GM23338 (cell line): Measurements from ENCODE around the gene PVALEF. TPM values are rescaled to one million over a fixed set of nuclear protein-coding genes. Genes with fewer than 3 reads are reported as not detected.

Experiments used
- ATAC-seq: fragments of 200-7000 bp; cut with Tn5 transposase; 3 replicates; pipeline ENCODE4 v1.9.1; 2020
- DNase-seq: peaks from one replicate; pipeline ENCODE4 v3.0.0-alpha.2; 2015; ENCODE audit warnings: low spot score
- H2AFZ ChIP-seq: fragments of 200-600 bp; sonication (generic); 2 replicates; pipeline ENCODE4 v1.8.0; 2016; ENCODE audit warnings: antibody characterized with exemption, mild to moderate bottlenecking, moderate library complexity
- H3F3A ChIP-seq: fragments of 200-600 bp; sonication (generic); replicated peaks from 2 replicates; pipeline ENCODE4 v1.8.0; 2017; ENCODE audit warnings: antibody characterized with exemption, mixed run types, low read depth
- H3K27ac ChIP-seq: fragments of 200-600 bp; sonication (generic); 2 replicates; pipeline ENCODE4 v1.6.1; 2016; ENCODE audit warnings: low read depth
- H3K27me3 ChIP-seq: fragments of 200-600 bp; sonication (generic); 2 replicates; pipeline ENCODE4 v1.8.0; 2016; ENCODE audit warnings: mild to moderate bottlenecking, mixed run types, moderate library complexity; ENCODE audit not compliant: insufficient read depth
- H3K36me3 ChIP-seq: fragments of 200-600 bp; sonication (generic); 2 replicates; pipeline ENCODE4 v1.8.0; 2016; ENCODE audit warnings: mild to moderate bottlenecking; ENCODE audit not compliant: insufficient read depth
- H3K4me1 ChIP-seq: fragments of 200-600 bp; sonication (generic); 2 replicates; pipeline ENCODE4 v1.8.0; 2016; ENCODE audit warnings: mild to moderate bottlenecking, moderate library complexity; ENCODE audit not compliant: insufficient read depth
- H3K4me2 ChIP-seq: fragments of 200-600 bp; sonication (generic); 2 replicates; pipeline ENCODE4 v1.7.1; 2017; ENCODE audit warnings: mixed run types
- H3K4me3 ChIP-seq: fragments of 200-600 bp; sonication (generic); 2 replicates; pipeline ENCODE4 v1.6.1; 2016; ENCODE audit warnings: mixed run types
- H3K79me2 ChIP-seq: fragments of 200-600 bp; sonication (generic); replicated peaks from 2 replicates; pipeline ENCODE4 v1.8.0; 2017; ENCODE audit warnings: mild to moderate bottlenecking; ENCODE audit not compliant: insufficient read depth
- H3K9me2 ChIP-seq: fragments of 200-600 bp; sonication (generic); 2 replicates; pipeline ENCODE4 v1.8.0; 2017; ENCODE audit not compliant: insufficient read depth
- H4K20me1 ChIP-seq: fragments of 200-600 bp; sonication (generic); replicated peaks from 2 replicates; pipeline ENCODE4 v1.8.0; 2017; ENCODE audit warnings: mild to moderate bottlenecking; ENCODE audit not compliant: insufficient read depth
- H3K27ac Mint-ChIP-seq: 2 replicates; pipeline ENCODE4 v1.8.0; 2020; ENCODE audit warnings: inconsistent platforms, mild to moderate bottlenecking, moderate library complexity, mixed read lengths
- H3K27me3 Mint-ChIP-seq: 3 replicates; pipeline ENCODE4 v1.8.0; 2022; ENCODE audit warnings: low read depth, mild to moderate bottlenecking, moderate library complexity, mixed read lengths, inconsistent platforms; ENCODE audit not compliant: insufficient read depth, poor library complexity
- H3K36me3 Mint-ChIP-seq: 3 replicates; pipeline ENCODE4 v1.8.0; 2021; ENCODE audit warnings: low read depth, mild to moderate bottlenecking, inconsistent platforms, moderate library complexity, mixed read lengths
- H3K4me1 Mint-ChIP-seq: 3 replicates; pipeline ENCODE4 v1.8.0; 2020; ENCODE audit warnings: mild to moderate bottlenecking, inconsistent platforms, mixed read lengths
- H3K4me3 Mint-ChIP-seq: 3 replicates; pipeline ENCODE4 v1.8.0; 2021; ENCODE audit warnings: moderate library complexity, mild to moderate bottlenecking, inconsistent platforms, mixed read lengths
- H3K9me3 Mint-ChIP-seq: 3 replicates; pipeline ENCODE4 v1.8.0; 2020; ENCODE audit warnings: moderate library complexity, mild to moderate bottlenecking, inconsistent platforms, mixed read lengths
- CREB1 ChIP-seq: fragments of 250-450 bp; sonication (Bioruptor Pico); IDR thresholded peaks from 2 replicates; pipeline ENCODE4 v1.5.0; 2020; ENCODE audit warnings: low read depth, mild to moderate bottlenecking, moderate library complexity
- EZH2phosphoT487 ChIP-seq: fragments of 200-600 bp; sonication (generic); IDR thresholded peaks from one replicate; pipeline ENCODE4 v1.8.1; 2018; ENCODE audit warnings: antibody characterized with exemption; ENCODE audit not compliant: unreplicated experiment
- POLR2AphosphoS5 ChIP-seq: IDR thresholded peaks from 2 replicates; pipeline ENCODE4 v1.6.1; 2016; ENCODE audit warnings: antibody characterized with exemption, low read depth
- STAT1 ChIP-seq: IDR thresholded peaks from one replicate; pipeline ENCODE4 v1.6.1; 2016; ENCODE audit warnings: antibody characterized with exemption; ENCODE audit not compliant: unreplicated experiment
- ZNF114 ChIP-seq: fragments of 250-450 bp; sonication (Bioruptor Pico); IDR thresholded peaks from 2 replicates; pipeline ENCODE4 v1.5.0; 2020; ENCODE audit warnings: mild to moderate bottlenecking, moderate library complexity
- ZNF331 ChIP-seq: fragments of 250-450 bp; sonication (Bioruptor Pico); IDR thresholded peaks from 2 replicates; pipeline ENCODE4 v1.5.0; 2020; ENCODE audit warnings: low read depth, mild to moderate bottlenecking, moderate library complexity
- polyA plus RNA-seq: library from polyadenylated mRNA; unstranded; fragments of >200 nt; fragmentation: Nextera tagmentation; extraction: Ambion mirVana; gene quantifications from 2 replicates; pipeline ENCODE4 v1.2.1, GENCODE V29; 2016
- total RNA-seq: library from RNA; depleted of rRNA; stranded (reverse); fragments of >200 nt; shearing (Covaris generic); gene quantifications from 2 replicates; pipeline ENCODE4 v1.2.3, GENCODE V29; 2014
- TF ChIP-seq, protein P1 (sequence below): fragments of 250-450 bp; sonication (Bioruptor Pico); IDR thresholded peaks from 2 replicates; pipeline ENCODE4 v1.5.0; 2020; ENCODE audit warnings: mild to moderate bottlenecking, moderate library complexity
- TF ChIP-seq, protein P2 (sequence below): IDR thresholded peaks from one replicate; pipeline ENCODE4 v1.6.1; 2018; ENCODE audit warnings: antibody characterized with exemption; ENCODE audit not compliant: unreplicated experiment

Gene PVALEF
- total and polyA plus RNA-seq, 2 experiments from 2014 or later, result not detected

DNA sequence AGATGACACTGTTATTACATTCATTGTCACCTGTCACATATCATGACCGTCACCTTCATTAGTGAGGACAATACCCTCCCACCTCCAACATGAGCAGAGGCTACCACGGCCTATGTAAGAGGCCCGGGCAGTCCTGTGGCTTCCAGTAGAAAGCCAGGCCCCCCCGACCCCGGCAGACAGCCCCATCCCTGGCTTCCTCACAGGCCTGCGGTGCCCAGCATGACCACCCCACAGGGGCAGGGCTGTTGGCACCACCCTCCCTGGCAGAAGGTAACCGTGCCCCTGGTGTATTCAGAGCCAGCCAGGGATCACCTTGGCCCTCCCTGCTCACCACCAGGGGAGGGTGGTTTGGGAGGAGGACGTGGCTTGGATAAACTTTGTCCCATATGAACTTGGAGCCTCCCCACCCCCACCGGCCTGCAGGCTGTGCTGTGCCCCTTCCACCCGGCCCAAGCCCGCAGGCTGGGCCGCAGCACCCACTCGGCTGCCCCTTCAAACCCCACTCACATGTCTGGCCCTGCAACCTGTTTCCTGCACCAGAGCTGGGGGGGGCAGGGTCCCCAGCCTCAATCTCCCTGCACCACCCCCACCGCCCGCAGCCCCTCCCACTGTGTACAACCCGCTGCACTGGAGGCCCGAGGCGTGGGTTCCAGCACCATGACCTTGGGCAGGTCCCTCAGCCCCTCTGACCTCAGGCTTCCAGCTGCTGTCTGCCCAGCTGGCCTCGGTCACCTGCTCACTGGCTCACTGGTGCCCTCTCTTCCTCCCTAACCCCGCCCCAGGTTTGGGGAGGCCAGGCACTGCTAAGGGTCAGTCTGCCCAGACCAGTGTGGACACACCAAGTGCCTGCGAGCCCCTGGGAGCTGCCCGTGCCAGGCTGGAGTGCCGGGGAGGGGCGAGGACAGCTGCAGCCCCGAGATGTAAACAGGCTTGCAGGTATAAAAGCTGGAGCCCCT lies 13.1 kb downstream of the PVALEF start (continued):
- TF ChIP-seq, protein P1, sequence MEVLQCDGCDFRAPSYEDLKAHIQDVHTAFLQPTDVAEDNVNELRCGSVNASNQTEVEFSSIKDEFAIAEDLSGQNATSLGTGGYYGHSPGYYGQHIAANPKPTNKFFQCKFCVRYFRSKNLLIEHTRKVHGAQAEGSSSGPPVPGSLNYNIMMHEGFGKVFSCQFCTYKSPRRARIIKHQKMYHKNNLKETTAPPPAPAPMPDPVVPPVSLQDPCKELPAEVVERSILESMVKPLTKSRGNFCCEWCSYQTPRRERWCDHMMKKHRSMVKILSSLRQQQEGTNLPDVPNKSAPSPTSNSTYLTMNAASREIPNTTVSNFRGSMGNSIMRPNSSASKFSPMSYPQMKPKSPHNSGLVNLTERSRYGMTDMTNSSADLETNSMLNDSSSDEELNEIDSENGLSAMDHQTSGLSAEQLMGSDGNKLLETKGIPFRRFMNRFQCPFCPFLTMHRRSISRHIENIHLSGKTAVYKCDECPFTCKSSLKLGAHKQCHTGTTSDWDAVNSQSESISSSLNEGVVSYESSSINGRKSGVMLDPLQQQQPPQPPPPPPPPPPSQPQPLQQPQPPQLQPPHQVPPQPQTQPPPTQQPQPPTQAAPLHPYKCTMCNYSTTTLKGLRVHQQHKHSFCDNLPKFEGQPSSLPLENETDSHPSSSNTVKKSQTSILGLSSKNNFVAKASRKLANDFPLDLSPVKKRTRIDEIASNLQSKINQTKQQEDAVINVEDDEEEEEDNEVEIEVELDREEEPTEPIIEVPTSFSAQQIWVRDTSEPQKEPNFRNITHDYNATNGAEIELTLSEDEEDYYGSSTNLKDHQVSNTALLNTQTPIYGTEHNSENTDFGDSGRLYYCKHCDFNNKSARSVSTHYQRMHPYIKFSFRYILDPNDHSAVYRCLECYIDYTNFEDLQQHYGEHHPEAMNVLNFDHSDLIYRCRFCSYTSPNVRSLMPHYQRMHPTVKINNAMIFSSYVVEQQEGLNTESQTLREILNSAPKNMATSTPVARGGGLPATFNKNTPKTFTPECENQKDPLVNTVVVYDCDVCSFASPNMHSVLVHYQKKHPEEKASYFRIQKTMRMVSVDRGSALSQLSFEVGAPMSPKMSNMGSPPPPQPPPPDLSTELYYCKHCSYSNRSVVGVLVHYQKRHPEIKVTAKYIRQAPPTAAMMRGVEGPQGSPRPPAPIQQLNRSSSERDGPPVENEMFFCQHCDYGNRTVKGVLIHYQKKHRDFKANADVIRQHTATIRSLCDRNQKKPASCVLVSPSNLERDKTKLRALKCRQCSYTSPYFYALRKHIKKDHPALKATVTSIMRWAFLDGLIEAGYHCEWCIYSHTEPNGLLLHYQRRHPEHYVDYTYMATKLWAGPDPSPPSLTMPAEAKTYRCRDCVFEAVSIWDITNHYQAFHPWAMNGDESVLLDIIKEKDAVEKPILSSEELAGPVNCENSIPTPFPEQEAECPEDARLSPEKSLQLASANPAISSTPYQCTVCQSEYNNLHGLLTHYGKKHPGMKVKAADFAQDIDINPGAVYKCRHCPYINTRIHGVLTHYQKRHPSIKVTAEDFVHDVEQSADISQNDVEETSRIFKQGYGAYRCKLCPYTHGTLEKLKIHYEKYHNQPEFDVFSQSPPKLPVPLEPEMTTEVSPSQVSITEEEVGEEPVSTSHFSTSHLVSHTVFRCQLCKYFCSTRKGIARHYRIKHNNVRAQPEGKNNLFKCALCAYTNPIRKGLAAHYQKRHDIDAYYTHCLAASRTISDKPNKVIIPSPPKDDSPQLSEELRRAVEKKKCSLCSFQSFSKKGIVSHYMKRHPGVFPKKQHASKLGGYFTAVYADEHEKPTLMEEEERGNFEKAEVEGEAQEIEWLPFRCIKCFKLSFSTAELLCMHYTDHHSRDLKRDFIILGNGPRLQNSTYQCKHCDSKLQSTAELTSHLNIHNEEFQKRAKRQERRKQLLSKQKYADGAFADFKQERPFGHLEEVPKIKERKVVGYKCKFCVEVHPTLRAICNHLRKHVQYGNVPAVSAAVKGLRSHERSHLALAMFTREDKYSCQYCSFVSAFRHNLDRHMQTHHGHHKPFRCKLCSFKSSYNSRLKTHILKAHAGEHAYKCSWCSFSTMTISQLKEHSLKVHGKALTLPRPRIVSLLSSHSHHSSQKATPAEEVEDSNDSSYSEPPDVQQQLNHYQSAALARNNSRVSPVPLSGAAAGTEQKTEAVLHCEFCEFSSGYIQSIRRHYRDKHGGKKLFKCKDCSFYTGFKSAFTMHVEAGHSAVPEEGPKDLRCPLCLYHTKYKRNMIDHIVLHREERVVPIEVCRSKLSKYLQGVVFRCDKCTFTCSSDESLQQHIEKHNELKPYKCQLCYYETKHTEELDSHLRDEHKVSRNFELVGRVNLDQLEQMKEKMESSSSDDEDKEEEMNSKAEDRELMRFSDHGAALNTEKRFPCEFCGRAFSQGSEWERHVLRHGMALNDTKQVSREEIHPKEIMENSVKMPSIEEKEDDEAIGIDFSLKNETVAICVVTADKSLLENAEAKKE (CRISPR knock-in tag), result no peak

DNA sequence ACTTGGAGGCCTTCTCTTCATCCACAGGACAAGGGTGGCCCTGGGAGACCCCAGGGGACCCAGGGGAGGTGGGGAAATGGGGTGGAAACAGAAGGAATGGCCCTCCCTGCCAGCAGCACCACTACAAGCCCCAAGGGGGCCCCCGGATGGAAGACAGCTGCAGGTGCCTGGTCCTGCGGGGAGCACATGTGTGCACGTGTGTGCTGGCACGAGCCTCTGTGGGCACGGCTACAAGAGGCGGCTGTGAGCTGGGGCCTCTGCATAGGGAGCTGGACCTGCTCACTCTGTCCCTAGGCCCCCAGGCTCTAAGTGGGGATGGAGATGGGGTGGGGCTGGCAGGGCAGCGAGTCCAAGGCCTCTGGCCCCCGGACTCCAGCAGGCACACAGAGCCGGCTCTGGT lies 13.9 kb downstream of the PVALEF start:
- Mint-ChIP-seq H3K4me1 (no peaks in the 10 kb centered on the region), H3K36me3 (no peaks in the 10 kb centered on the region), H3K27ac (no peak overlapping the region), H3K27me3 (peaks cover 5% of the 10 kb centered on the region), H3K9me3 (no peaks in the 10 kb centered on the region; the same call in 2 of the 3 replicates), H3K4me3 (no peak overlapping the region)
- Histone ChIP-seq H3K27ac (no peak overlapping the region), H3K36me3 (no peaks in the 10 kb centered on the region), H3K4me1 (no peaks in the 10 kb centered on the region), H3K4me3 (no peak overlapping the region), H4K20me1 (no peaks in the 10 kb centered on the region), H2AFZ (no peak overlapping the region), H3K4me2 (no peak overlapping the region), H3F3A (no peaks in the 10 kb centered on the region), H3K9me2 (no peaks in the 10 kb centered on the region), H3K79me2 (no peaks in the 10 kb centered on the region), H3K27me3 (no peaks in the 10 kb centered on the region)
- ATAC-seq, result no peak
- DNase-seq, result no peak
- TF ChIP-seq, protein P2, sequence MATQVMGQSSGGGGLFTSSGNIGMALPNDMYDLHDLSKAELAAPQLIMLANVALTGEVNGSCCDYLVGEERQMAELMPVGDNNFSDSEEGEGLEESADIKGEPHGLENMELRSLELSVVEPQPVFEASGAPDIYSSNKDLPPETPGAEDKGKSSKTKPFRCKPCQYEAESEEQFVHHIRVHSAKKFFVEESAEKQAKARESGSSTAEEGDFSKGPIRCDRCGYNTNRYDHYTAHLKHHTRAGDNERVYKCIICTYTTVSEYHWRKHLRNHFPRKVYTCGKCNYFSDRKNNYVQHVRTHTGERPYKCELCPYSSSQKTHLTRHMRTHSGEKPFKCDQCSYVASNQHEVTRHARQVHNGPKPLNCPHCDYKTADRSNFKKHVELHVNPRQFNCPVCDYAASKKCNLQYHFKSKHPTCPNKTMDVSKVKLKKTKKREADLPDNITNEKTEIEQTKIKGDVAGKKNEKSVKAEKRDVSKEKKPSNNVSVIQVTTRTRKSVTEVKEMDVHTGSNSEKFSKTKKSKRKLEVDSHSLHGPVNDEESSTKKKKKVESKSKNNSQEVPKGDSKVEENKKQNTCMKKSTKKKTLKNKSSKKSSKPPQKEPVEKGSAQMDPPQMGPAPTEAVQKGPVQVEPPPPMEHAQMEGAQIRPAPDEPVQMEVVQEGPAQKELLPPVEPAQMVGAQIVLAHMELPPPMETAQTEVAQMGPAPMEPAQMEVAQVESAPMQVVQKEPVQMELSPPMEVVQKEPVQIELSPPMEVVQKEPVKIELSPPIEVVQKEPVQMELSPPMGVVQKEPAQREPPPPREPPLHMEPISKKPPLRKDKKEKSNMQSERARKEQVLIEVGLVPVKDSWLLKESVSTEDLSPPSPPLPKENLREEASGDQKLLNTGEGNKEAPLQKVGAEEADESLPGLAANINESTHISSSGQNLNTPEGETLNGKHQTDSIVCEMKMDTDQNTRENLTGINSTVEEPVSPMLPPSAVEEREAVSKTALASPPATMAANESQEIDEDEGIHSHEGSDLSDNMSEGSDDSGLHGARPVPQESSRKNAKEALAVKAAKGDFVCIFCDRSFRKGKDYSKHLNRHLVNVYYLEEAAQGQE, result no peak
- TF ChIP-seq CREB1 (CRISPR knock-in tag) (no peak), ZNF331 (no peak), POLR2AphosphoS5 (no peak), STAT1 (no peak), ZNF114 (CRISPR knock-in tag) (no peak), EZH2phosphoT487 (no peak)
